Pancreas (tissue), 10 donors: ENCODE data around the gene A1CF. TPM values are rescaled to one million over a fixed set of nuclear protein-coding genes. Genes with fewer than 3 reads are reported as not detected.

Source experiments
- ATAC-seq, 4 donors: fragments of 200-7000 bp; cut with Tn5 transposase; one replicate each; pipeline versions ENCODE4 v1.8.0 to v1.9.1; 2020; ENCODE audit warnings: mild to moderate bottlenecking in 4 of 4, moderate library complexity in 4 of 4
- DNase-seq, 6 donors: peaks; one replicate each; pipeline ENCODE4 v3.0.0-alpha.2; 2020
- FAIRE-seq: peaks from 2 replicates; lab custom pipeline; 2012; peaks lifted over from hg19 to GRCh38; lab: Jason Lieb, UNC
- H3K27ac ChIP-seq, 4 donors: fragments of 200-600 bp; sonication (generic); 1 replicate in 3 of 4; 2 replicates in 1 of 4; pipeline versions ENCODE4 v1.5.0 to v1.8.0; 2020
- H3K27me3 ChIP-seq, 4 donors: fragments of 200-600 bp; one replicate each; pipeline ENCODE4 v1.8.0; 2021
- H3K36me3 ChIP-seq, 3 donors: fragments of 200-600 bp; sonication (generic) in 1 of 3; one replicate each; pipeline versions ENCODE4 v1.5.0 to v1.8.0; 2020 to 2021
- H3K4me1 ChIP-seq, 3 donors: fragments of 200-600 bp; one replicate each; pipeline ENCODE4 v1.8.0; 2021
- H3K4me3 ChIP-seq, 4 donors: fragments of 200-600 bp; sonication (generic) in 2 of 4; one replicate each; pipeline versions ENCODE4 v1.5.0 to v1.8.0; 2020 to 2021
- H3K9me3 ChIP-seq, 4 donors: fragments of 200-600 bp; one replicate each; pipeline ENCODE4 v1.8.0; 2021
- CTCF ChIP-seq, 4 donors: fragments of 200-600 bp; sonication (generic) in 3 of 4; IDR thresholded peaks; one replicate each; pipeline versions ENCODE4 v1.5.0 to v1.8.0; 2021; ENCODE audit warnings: antibody characterized with exemption in 4 of 4
- WGBS, 2 donors: extraction: QIAGEN DNeasy Blood & Tissue Kit; methylation state at CpG; one replicate each; pipeline ENCODE4 v1.1.7; 2013; 5-methylcytosine and 5-hydroxymethylcytosine counted together
- intact Hi-C, 3 donors: fragments of 100-400 bp; cut with DNase I; formaldehyde crosslinking; loops; one replicate each; pipeline versions ENCODE4 v1.11.1 to v1.14.2; 2022
- polyA plus RNA-seq, 2 donors: library from polyadenylated mRNA; stranded (reverse); fragments of 200-250 nt; gene quantifications; one replicate each; pipeline ENCODE4 v1.2.3, GENCODE V29; 2013
- total RNA-seq, 6 donors: library from RNA; stranded (reverse); fragmentation: NEBNext Ultra II Directional in 4 of 6; extraction: Animal tissue kit (Norgen Biotek cat#: 25700) in 4 of 6; gene quantifications; one replicate each; pipeline versions ENCODE4 v1.2.1 to v1.2.4, GENCODE V29; 2021 to 2023
- donor health status: healthy with polysubstance abuse.
- donor health status: DM: no; HTN: no; CAD: no; lungs with moderate emphysema.
- donor health status: DM: no; HTN: no; CAD: no.
- donor health status: control.
- donor health status: control.
- donor health status: Bipolar disorder and iron deficiency.
- donor health status: DM: yes; HTN: yes; CAD: no.
- donor health status: DM: no; HTN: no; CAD: no.
- donor health status: DM: no; HTN: no; CAD: no.
- donor health status: DM: yes; HTN: yes; CAD: no.

Gene A1CF
- total and polyA plus RNA-seq, 8 donors, result 4.0 to 20.3 (median 13.1) TPM

GRCh38 chr10:50824782-50825181 lies 60.6 kb downstream of the A1CF start:
- Histone ChIP-seq H3K4me3 (no peak overlapping the region), H3K27ac (no peak overlapping the region), H3K9me3 (no peaks in the 10 kb centered on the region), H3K27me3 (no peaks in the 10 kb centered on the region), H3K4me1 (peaks cover 0 to 20% (median 11%) of the 10 kb centered on the region in 3 donors), H3K36me3 (no peaks in the 10 kb centered on the region)
- no peak for ATAC-seq
- no peak for FAIRE-seq
- no peak for DNase-seq
- 87 to 93% methylated on average over 1 of the region's 1 CpG for WGBS, 2 donors
- intact Hi-C loops, result no loop called here
- TF ChIP-seq CTCF (IDR thresholded peaks at IDR 0.05), result no peak

- Histone ChIP-seq H3K27ac (no peak overlapping the region), H3K27me3 (no peaks in the 10 kb centered on the region), H3K4me3 (no peak overlapping the region), H3K36me3 (no peaks in the 10 kb centered on the region), H3K9me3 (no peaks in the 10 kb centered on the region), H3K4me1 (peaks cover 0 to 20% (median 11%) of the 10 kb centered on the region in 3 donors)
- FAIRE-seq (no peak), DNase-seq (no peak), ATAC-seq (peak in 2 of 4 donors; percentile 26 to 66)
- WGBS, 2 donors, result 24 to 37% methylated on average over 4 of the region's 4 CpGs
- intact Hi-C loops, result no loop called here
- TF ChIP-seq CTCF (IDR thresholded peaks at IDR 0.05), result no peak
Observed at GRCh38 chr10:50823789-50824188, 61.6 kb downstream of the A1CF start.

GRCh38 chr10:50809596-50809995 lies 75.8 kb downstream of the A1CF start:
- 87 to 88% methylated on average over 7 of the region's 7 CpGs for whole genome bisulfite sequencing, 2 donors
- Histone ChIP-seq H3K4me1 (no peaks in the 10 kb centered on the region), H3K4me3 (no peak overlapping the region), H3K27ac (no peak overlapping the region), H3K27me3 (no peaks in the 10 kb centered on the region), H3K9me3 (no peaks in the 10 kb centered on the region), H3K36me3 (no peaks in the 10 kb centered on the region)
- no peak for FAIRE-seq
- no peak for TF ChIP-seq CTCF (IDR thresholded peaks at IDR 0.05)
- intact Hi-C loops, result no loop called here
- no peak for DNase-seq
- ATAC-seq, result no peak

- Histone ChIP-seq H3K36me3 (no peaks in the 10 kb centered on the region), H3K27me3 (no peaks in the 10 kb centered on the region), H3K27ac (no peak overlapping the region), H3K4me1 (no peaks in the 10 kb centered on the region), H3K4me3 (no peak overlapping the region), H3K9me3 (no peaks in the 10 kb centered on the region)
- 4 to 7% methylated on average over 1 of the region's 1 CpG for WGBS, 2 donors
- intact Hi-C loops, result no loop called here
- FAIRE-seq (no peak), DNase-seq (peak in 4 of 6 donors; percentile 40 to 72 (median 52)), ATAC-seq (peak; percentile 81 to 98 (median 92))
- TF ChIP-seq CTCF (IDR thresholded peaks at IDR 0.05), result no peak
Observed at GRCh38 chr10:50807851-50808776, 77.3 kb downstream of the A1CF start.
